Inferior parietal cortex (tissue), 1 donor: ENCODE data around the gene POLR3H.
A peak's percentile ranks its signal among the peaks of the same experiment; 100 is the strongest.

Experiments
- DNase-seq: peaks from one replicate; pipeline ENCODE4 v3.0.0-alpha.2; 2016; ENCODE audit errors: extremely low spot score

Gene POLR3H

GRCh38 chr22:41481925-41482318 is 62.3 kb downstream of the POLR3H start:
- no peak for DNase-seq

GRCh38 chr22:41481131-41481830 is 63.0 kb downstream of the POLR3H start:
- no peak for DNase-seq

- DNase-seq, result no peak
Observed at GRCh38 chr22:41480397-41480735, 63.9 kb downstream of the POLR3H start.

GRCh38 chr22:41479671-41480396 is 64.4 kb downstream of the POLR3H start:
- DNase-seq, result peak; percentile 78

GRCh38 chr22:41478891-41479521 is 65.3 kb downstream of the POLR3H start:
- no peak for DNase-seq

GRCh38 chr22:41478473-41478872 is 65.8 kb downstream of the POLR3H start:
- DNase-seq, result no peak
